GM10266 (cell line): ENCODE results near the gene LYPD3.

Source experiments
- DNase-seq: peaks from one replicate; pipeline ENCODE4 v3.0.0; 2012; ENCODE audit errors: extremely low spot score
- CTCF ChIP-seq: IDR thresholded peaks from 2 replicates; pipeline ENCODE4 v1.5.1; 2012; ENCODE audit warnings: mild to moderate bottlenecking, low read depth; ENCODE audit not compliant: control insufficient read depth, insufficient read depth; ENCODE audit errors: missing control alignments

The LYPD3 gene

GRCh38 chr19:43485951-43486350 is 20.5 kb upstream of the LYPD3 start:
- TF ChIP-seq CTCF, result no peak
- no peak for DNase-seq

GRCh38 chr19:43483281-43483680 is 17.9 kb upstream of the LYPD3 start:
- TF ChIP-seq CTCF, result no peak
- DNase-seq, result no peak

- no peak for TF ChIP-seq CTCF
- DNase-seq, result no peak
These were observed 16.8 kb upstream of the LYPD3 start for GRCh38 chr19:43482193-43482592.

- no peak for TF ChIP-seq CTCF
- DNase-seq, result no peak
These were observed 16.3 kb upstream of the LYPD3 start for GRCh38 chr19:43481701-43482100.

- no peak for DNase-seq
- TF ChIP-seq CTCF, result no peak
These were observed 15.2 kb upstream of the LYPD3 start for GRCh38 chr19:43480574-43480973.

- no peak for DNase-seq
- TF ChIP-seq CTCF, result no peak
These were observed 14.7 kb upstream of the LYPD3 start for GRCh38 chr19:43479961-43480561.

GRCh38 chr19:43479226-43479625 is 13.8 kb upstream of the LYPD3 start:
- DNase-seq, result no peak
- no peak for TF ChIP-seq CTCF
